Measurements from ENCODE around the gene IMMP2L. TPM values are rescaled to one million over a fixed set of nuclear protein-coding genes. Genes with fewer than 3 reads are reported as not detected.

Gene IMMP2L
- total and polyA plus RNA-seq, 2 of the 8 experiments (the other 6 are each of a cell fraction or from before 2014, with no cell fraction given), result 2.3 to 10.1 TPM

DNA sequence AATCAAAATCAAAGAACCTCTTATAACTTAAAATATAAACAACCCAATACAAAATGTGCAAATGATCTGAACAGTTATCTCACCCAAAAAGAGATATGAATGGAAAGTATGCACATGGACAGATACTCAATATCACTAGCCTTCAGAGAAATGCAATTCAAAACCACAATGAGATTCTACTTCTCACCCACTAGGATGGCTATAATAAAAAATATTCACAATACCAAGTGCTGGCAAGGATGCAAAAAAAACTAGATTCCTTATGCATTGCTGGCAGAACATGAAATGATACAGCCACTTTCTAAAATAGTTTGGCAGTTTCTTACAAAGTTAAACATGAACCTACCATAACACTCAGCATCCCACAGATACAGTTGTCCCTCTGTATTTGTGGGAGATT is 601.5 kb downstream of the IMMP2L start (continued):
- TF ChIP-seq SIN3A (conservative IDR thresholded peaks at IDR 0.05 in 1 of 2, IDR thresholded peaks at IDR 0.05 in 1 of 2; ENCODE audit: low read depth in 1 of 2, low read length in 2 of 2), result no peak
- no peak for TF ChIP-seq HDAC6 (IDR thresholded peaks at IDR 0.05; ENCODE audit: low read depth, low read length)
- no peak for TF ChIP-seq CBX5 (IDR thresholded peaks at IDR 0.05; ENCODE audit: low read depth, low read length)
- TF ChIP-seq CHD1 (IDR thresholded peaks at IDR 0.05; ENCODE audit: low read depth, low read length), result no peak

Measured in H1 (cell line).